Activated CD4-positive, alpha-beta T cell treated with anti-CD3 and anti-CD28 coated beads, Interleukin-2, amount 50 U/mL, for 1 hour (primary cell): ENCODE data around the gene LRRTM4.
"Not testable (repeated sequence)": the region's sequence is repeated elsewhere in the genome, so short reads cannot be mapped to it uniquely, and the experiment has no call there.

Experiments
- DNase-seq: peaks from one replicate; pipeline ENCODE4 v3.0.0-alpha.2; 2020

The LRRTM4 gene

DNA sequence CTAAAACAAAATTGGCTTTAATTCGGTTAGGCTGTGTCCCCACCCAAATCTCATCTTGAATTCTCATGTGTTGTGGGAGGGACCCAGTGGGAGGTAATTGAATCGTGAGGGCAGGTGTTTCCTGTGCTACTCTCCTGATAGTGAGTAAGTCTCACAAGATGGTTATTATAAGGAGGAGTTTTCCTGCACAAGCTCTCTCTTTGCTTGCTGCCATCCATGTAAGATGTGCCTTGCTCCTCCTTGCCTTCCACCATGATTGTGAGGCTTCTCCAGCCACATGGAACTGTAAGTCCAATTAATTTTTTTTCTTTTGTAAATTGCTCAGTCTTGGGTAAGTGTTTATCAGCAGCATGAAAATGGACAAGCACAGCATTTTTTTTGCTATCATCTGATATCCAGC lies 476.7 kb downstream of the LRRTM4 start:
- not testable (repeated sequence) for DNase-seq

DNA sequence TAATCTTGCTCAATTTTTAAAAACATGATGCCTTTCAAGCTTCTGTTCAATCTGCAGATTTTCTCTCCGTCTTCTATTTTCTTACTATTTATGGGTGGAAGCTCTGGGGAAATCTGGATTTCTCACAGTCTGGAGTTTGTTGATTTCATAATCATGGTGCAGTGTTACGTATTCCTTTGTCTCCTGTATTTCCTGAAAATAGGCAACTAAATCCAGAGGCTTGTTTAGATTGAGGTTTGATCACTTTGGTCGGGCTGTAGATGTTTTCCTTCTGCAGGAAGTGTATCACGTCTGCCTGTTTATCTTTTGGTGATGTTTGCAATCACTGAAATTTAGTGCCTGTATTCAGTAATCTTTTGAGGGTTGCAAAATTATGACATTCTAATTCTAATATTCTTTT lies 487.7 kb downstream of the LRRTM4 start:
- no peak for DNase-seq

DNA sequence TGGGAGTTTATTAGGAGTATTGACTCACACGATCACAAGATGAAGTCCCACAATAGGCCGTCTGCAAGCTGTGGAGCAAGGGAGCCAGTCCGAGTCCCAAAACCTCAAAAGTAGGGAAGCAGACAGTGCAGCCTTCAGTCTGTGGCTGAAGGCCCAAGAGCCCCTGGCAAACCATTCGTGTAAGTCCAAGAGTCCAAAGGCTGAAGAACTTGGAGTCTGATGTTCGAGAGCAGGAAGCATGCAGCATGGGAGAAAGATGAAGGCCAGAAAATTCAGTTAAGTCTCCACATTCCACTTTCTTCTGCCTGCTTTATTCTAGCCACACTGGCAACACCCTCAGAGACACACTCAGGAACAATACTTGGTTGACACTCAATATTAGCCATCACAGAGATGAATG lies 492.9 kb downstream of the LRRTM4 start:
- not testable (repeated sequence) for DNase-seq

DNA sequence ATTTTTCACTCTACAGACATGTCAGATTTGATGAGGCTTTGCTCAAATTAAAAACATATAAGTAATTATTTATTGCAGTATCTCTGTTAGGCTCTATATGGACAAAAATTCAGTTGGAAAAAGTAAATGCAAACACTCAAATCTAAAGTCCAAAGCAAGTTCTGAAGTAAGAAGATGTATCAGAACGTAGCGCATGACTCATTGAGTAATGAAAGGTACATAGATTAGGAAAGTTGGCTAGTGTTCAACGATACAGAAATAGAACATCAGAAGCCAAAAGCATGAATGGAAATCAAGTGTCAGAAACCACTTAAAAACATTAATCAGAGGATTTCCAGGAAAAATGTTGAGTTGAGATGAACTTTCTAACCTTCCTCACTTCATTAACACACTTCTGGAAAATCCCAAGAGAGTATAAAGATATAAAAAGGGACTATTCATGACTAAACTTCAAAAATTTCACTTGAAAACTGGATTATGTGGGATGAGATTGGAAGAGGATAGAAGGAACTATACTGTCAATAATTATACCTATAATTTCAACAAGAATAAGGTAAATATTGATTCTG lies 494.1 kb downstream of the LRRTM4 start:
- DNase-seq, result no peak

GRCh38 chr2:77025714-77026113 lies 496.5 kb downstream of the LRRTM4 start:
- DNase-seq, result no peak

DNA sequence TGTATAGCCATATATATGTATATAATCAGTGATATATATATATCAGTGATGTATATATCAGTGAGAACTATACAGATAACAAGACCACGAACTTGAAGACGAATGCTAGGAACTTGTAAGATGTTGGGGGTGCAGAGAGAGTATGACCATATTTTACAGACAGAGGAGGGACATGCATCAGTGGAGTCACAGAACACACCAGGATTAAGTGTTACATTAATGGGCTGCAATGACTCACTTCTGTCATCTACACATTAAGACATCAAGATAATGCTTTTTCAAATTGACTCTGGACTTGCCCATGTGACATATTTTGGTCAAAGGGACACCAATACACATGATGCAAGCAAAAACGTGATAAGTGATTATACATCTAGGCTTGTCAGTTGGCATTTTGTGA lies 501.0 kb downstream of the LRRTM4 start:
- no peak for DNase-seq

DNA sequence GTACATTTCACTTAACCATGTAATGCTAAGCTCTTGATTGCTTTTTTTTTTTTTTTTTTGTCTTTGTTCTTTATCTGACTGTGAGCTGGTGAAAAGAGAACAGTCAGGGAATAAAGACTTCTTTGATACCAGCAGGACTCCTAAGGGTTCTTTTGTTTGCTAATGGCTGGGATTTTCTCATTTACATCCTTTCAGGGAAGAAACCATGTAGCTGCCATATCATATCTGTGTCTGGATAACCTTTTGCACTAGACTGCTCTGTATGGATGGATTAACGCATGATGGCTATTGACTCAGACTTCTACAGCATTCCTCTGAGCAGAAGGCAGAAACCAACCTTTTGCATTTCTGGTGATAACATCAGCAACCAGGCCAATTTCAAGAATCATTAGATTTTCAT lies 504.0 kb downstream of the LRRTM4 start:
- no peak for DNase-seq

DNA sequence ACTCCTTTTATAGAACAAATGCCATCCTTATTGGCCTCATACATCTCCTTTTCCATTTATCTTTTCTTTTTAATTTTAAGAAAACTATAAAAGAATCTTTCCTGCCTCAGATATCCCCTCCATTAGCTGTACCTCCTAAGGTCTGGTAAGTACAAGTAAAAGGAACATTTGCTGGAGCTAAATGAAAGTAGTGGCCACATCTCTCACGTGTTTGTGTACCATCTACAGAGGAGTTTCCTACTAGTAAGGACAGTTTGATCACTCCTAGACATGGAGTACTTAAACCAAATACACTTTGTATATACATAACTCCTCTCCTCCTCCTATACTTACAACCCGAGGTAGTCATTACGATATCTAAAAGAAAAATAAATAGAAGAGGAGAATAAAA lies 504.8 kb downstream of the LRRTM4 start:
- DNase-seq, result no peak

- DNase-seq, result no peak
Measured at GRCh38 chr2:77016443-77017354, 505.5 kb downstream of the LRRTM4 start.

DNA sequence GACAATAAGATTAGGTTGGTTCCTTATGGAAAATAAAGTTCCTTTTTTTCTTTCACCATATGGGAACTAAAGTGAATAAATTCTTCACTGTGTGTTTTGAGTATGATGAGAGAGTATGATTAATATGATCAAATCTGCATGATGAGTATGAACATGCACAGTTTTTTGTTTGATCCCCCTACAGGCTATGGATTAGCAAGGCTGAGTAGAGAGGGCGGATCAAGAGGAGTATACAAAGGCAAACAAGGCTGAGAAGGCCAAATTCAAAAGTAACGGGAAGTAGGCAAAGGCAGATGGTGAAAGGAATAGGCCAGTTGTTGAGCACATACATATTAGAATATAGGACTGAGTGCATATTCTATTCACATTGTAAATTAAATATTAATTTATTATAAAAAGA lies 508.2 kb downstream of the LRRTM4 start:
- DNase-seq, result no peak

GRCh38 chr2:77013457-77013856 lies 508.7 kb downstream of the LRRTM4 start:
- DNase-seq, result no peak

DNA sequence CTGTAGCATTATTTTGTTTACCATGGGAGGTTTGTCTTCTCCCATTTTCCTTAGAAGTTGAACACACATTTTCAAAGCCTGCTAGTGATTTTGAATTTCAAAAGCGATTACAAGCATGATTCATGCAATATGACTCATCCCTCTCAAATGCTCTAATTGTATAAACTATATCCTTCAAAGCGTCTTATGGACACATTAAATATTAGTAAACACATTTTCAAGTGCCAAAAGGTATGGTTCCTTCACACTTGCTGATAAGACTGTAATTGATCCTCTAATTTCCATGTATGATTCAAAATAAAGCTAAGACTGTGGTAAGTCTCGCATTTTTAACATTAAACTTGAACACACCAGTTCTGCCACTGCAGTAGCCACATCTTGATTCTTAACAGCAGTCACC lies 512.9 kb downstream of the LRRTM4 start:
- DNase-seq, result no peak

GRCh38 chr2:77008853-77009252 lies 513.3 kb downstream of the LRRTM4 start:
- DNase-seq, result no peak

GRCh38 chr2:77007686-77008085 lies 514.5 kb downstream of the LRRTM4 start:
- no peak for DNase-seq

DNA sequence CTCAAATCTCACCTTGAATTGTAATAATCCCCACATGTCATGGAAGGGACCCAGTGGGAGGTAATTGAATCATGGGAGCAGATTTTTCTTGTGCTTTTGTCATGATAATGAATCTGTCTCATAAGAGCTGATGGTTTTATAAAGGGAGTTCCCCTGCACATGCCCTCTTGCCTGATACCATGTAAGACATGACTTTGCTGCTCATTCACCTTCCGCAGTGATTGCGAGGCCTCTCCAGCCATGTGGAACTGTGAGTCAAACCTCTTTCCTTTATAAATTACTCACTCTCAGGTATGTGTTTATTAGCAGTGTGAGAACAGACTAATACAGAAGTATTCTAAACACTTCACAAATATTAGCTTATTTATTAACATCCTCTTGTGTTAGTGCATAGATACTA lies 516.7 kb downstream of the LRRTM4 start:
- no peak for DNase-seq

- DNase-seq, result no peak
Measured at GRCh38 chr2:77001895-77002294, 520.3 kb downstream of the LRRTM4 start.

GRCh38 chr2:76998704-76999103 lies 523.5 kb downstream of the LRRTM4 start:
- no peak for DNase-seq

DNA sequence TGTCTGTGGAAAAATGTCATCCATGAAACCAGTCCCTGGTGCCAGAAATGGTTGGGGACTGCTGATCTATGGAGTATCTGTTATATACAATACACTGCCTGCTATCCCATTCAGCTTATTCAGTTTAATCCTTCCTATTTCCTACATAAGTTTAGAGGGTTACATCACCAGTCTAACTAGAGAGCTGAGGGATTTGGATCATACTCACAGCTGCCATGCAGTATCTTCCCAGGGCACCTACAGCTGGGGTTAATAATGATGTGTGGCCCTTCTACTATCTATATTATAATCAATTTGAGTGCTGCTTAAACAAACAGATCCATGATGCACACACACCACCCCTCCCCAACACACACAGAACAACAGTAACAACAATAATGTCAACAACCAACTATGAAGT lies 524.0 kb downstream of the LRRTM4 start:
- DNase-seq, result no peak

- no peak for DNase-seq
Measured at GRCh38 chr2:76997296-76997695, 524.9 kb downstream of the LRRTM4 start.

GRCh38 chr2:76985387-76986136 lies 536.6 kb downstream of the LRRTM4 start:
- DNase-seq, result no peak

DNA sequence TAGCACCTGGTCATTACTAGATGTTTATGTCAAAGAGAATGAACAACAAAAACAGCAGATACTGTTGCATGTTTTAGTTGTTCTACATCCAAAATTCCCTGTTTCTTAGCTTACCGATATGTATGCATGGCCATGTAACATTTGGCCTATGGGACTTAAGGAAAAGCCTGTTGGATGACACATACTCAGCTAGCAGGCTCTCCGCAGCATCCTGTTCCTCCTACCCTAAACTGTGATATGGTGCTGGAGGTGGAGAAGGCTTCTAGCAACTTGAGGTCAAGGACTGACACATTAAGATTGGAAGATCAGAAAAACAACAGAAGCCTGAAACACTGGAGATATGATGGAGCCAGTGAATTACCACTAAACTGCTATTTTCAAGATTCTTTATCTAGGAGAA lies 537.8 kb downstream of the LRRTM4 start:
- no peak for DNase-seq

GRCh38 chr2:76980067-76980787 lies 541.9 kb downstream of the LRRTM4 start:
- DNase-seq, result no peak
